ENCODE measurements around the gene ZNF223. TPM values are rescaled to one million over a fixed set of nuclear protein-coding genes. Genes with fewer than 3 reads are reported as not detected.

The ZNF223 gene
- total and polyA plus RNA-seq, 9 of the 15 experiments (the other 6 are each of a cell fraction or from before 2014, with no cell fraction given): 0.21 to 1.8 (median 0.71) TPM

- TF ChIP-seq ATF3 (IDR thresholded peaks at IDR 0.05) (no peak), ATF3 (CRISPR knock-in tag; conservative IDR thresholded peaks at IDR 0.05) (no peak), PHF21A (IDR thresholded peaks at IDR 0.05; ENCODE audit: borderline replicate concordance, low read depth) (no peak), NEUROD1 (IDR thresholded peaks at IDR 0.05; ENCODE audit: borderline replicate concordance, low read depth, low read length, partially characterized antibody) (no peak), FOXP1 (CRISPR knock-in tag; IDR thresholded peaks at IDR 0.05) (no peak), SP1 (CRISPR knock-in tag; IDR thresholded peaks at IDR 0.05) (no peak), ZNF146 (CRISPR knock-in tag; IDR thresholded peaks at IDR 0.05; ENCODE audit: unreplicated experiment) (no peak), LEF1 (IDR thresholded peaks at IDR 0.05) (no peak), TSC22D4 (tag; IDR thresholded peaks at IDR 0.05) (no peak), SREBF2 (CRISPR knock-in tag; IDR thresholded peaks at IDR 0.05) (no peak), MEIS2 (IDR thresholded peaks at IDR 0.05; ENCODE audit: partially characterized antibody) (peak; percentile 2), ZNF408 (CRISPR knock-in tag; IDR thresholded peaks at IDR 0.05; ENCODE audit: low read depth) (no peak), MYBL2 (IDR thresholded peaks at IDR 0.05; ENCODE audit: low read depth) (no peak), MYBL2 (CRISPR knock-in tag; IDR thresholded peaks at IDR 0.05; ENCODE audit: borderline replicate concordance) (no peak), E2F4 (CRISPR knock-in tag; IDR thresholded peaks at IDR 0.05; ENCODE audit: low read depth) (0 out of 2 replicates have a peak, but pooled peaks have one; percentile 18), NUFIP1 (IDR thresholded peaks at IDR 0.05; ENCODE audit: partially characterized antibody) (no peak), MBD1 (CRISPR knock-in tag; IDR thresholded peaks at IDR 0.05) (no peak), TGIF2 (CRISPR knock-in tag; IDR thresholded peaks at IDR 0.05) (no peak), MAFK (IDR thresholded peaks at IDR 0.05; ENCODE audit: low read length) (no peak), MYNN (IDR thresholded peaks at IDR 0.05) (no peak), MYNN (CRISPR knock-in tag; IDR thresholded peaks at IDR 0.05) (no peak), SRSF9 (IDR thresholded peaks at IDR 0.05; ENCODE audit: borderline replicate concordance, low read depth, low read length) (no peak), ZNF197 (CRISPR knock-in tag; IDR thresholded peaks at IDR 0.05; ENCODE audit: low read depth) (no peak; the same call in 1 of the 2 replicates), NR0B1 (IDR thresholded peaks at IDR 0.05; ENCODE audit: partially characterized antibody) (no peak), ZNF57 (CRISPR knock-in tag; IDR thresholded peaks at IDR 0.05) (no peak)
These were observed 49.0 kb upstream of the ZNF223 start, which contains the start of gene ZNF230 (continued) for GRCh38 chr19:44002566-44003460.
